MM.1S (cell line): Measurements from ENCODE around the gene PIP4K2A.
"Not testable (repeated sequence)": the region's sequence is repeated elsewhere in the genome, so short reads cannot be mapped to it uniquely, and the experiment has no call there.

Experiments used
- DNase-seq: peaks from one replicate; pipeline ENCODE4 v3.0.0-alpha.2; 2015
- H2AFZ ChIP-seq: fragments of 300-600 bp; sonication (generic); 2 replicates; pipeline ENCODE4 v1.6.0; 2016; ENCODE audit warnings: antibody characterized with exemption, low read length
- H3F3A ChIP-seq: fragments of 300-600 bp; sonication (generic); 2 replicates; pipeline ENCODE4 v1.6.1; 2016; ENCODE audit warnings: mild to moderate bottlenecking, antibody characterized with exemption, low read length, moderate library complexity, mixed read lengths; ENCODE audit not compliant: insufficient read depth
- H3K27ac ChIP-seq: fragments of 300-600 bp; sonication (generic); 2 replicates; pipeline ENCODE4 v1.5.1; 2016; ENCODE audit warnings: mild to moderate bottlenecking, low read length
- H3K27me3 ChIP-seq: fragments of 300-600 bp; sonication (generic); replicated peaks from 2 replicates; pipeline ENCODE4 v1.6.0; 2016; ENCODE audit warnings: low read length; ENCODE audit not compliant: insufficient read depth
- H3K36me3 ChIP-seq: fragments of 300-600 bp; sonication (generic); replicated peaks from 2 replicates; pipeline ENCODE4 v1.6.1; 2016; ENCODE audit warnings: mild to moderate bottlenecking, low read length, mixed read lengths; ENCODE audit not compliant: insufficient read depth
- H3K4me1 ChIP-seq: fragments of 300-600 bp; sonication (generic); 2 replicates; pipeline ENCODE4 v1.6.1; 2016; ENCODE audit warnings: low read length, mixed read lengths
- H3K4me2 ChIP-seq: fragments of 300-600 bp; sonication (generic); 2 replicates; pipeline ENCODE4 v1.6.0; 2016; ENCODE audit warnings: low read depth, low read length
- H3K4me3 ChIP-seq: fragments of 300-600 bp; sonication (generic); 2 replicates; pipeline ENCODE4 v1.5.1; 2016; ENCODE audit warnings: low read length, mixed read lengths
- H3K79me2 ChIP-seq: fragments of 300-600 bp; sonication (generic); 2 replicates; pipeline ENCODE4 v1.6.1; 2016; ENCODE audit warnings: mixed run types, low read length, mixed read lengths
- H3K9ac ChIP-seq: fragments of 300-600 bp; sonication (generic); 2 replicates; pipeline ENCODE4 v1.6.1; 2016; ENCODE audit warnings: low read length, mixed read lengths
- H3K9me2 ChIP-seq: fragments of 300-600 bp; sonication (generic); replicated peaks from 2 replicates; pipeline ENCODE4 v1.6.1; 2016; ENCODE audit warnings: mild to moderate bottlenecking, low read length, mixed read lengths; ENCODE audit not compliant: insufficient read depth
- H3K9me3 ChIP-seq: fragments of 300-600 bp; sonication (generic); replicated peaks from 2 replicates; pipeline ENCODE4 v1.6.1; 2016; ENCODE audit warnings: mild to moderate bottlenecking, low read length, mixed read lengths; ENCODE audit not compliant: insufficient read depth
- H4K20me1 ChIP-seq: fragments of 300-600 bp; sonication (generic); 2 replicates; pipeline ENCODE4 v1.6.1; 2016; ENCODE audit warnings: mild to moderate bottlenecking, low read length, moderate library complexity, mixed read lengths; ENCODE audit not compliant: insufficient read depth
- EZH2 ChIP-seq: fragments of 300-600 bp; sonication (generic); optimal IDR thresholded peaks from 2 replicates; pipeline ENCODE3; 2017; ENCODE audit warnings: low read depth, mild to moderate bottlenecking, antibody characterized with exemption, low read length, mixed read lengths
- EZH2phosphoT487 ChIP-seq: fragments of 300-600 bp; sonication (generic); IDR thresholded peaks from 2 replicates; pipeline ENCODE4 v1.6.1; 2018; ENCODE audit warnings: antibody characterized with exemption, low read length
- TF ChIP-seq, protein P1 (sequence below): fragments of 300-600 bp; sonication (generic); IDR thresholded peaks from 2 replicates; pipeline ENCODE4 v1.5.1; 2016; ENCODE audit warnings: antibody characterized with exemption, low read length, mixed read lengths

Gene PIP4K2A

DNA sequence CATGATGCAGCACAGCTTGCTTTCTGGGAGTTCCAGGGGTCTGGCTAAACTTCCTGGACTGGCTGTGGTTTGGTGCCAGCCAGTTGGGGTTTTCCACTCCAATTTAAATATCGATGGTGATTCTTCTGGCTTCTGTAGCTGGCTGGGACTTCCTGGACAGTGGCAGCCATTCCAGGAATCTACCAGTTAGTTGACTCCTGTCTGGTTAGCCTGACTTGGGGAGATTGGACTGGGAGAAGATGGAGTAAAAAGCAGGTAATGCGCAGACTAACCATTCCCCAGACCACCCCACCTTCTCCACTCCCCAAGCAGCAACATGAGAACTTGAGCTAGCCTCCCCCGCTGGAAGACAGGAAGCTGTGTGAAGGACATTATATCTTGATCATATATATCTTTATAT, 6.3 kb upstream of the PIP4K2A start:
- Histone ChIP-seq H3K79me2 (no peaks in the 10 kb centered on the region), H3K4me1 (0 out of 2 replicates have a peak, but pooled peaks cover 6% of the 10 kb centered on the region), H3K4me3 (no peak overlapping the region), H3K9ac (no peak overlapping the region), H3K27me3 (no peaks in the 10 kb centered on the region), H3K27ac (no peak overlapping the region), H4K20me1 (no peaks in the 10 kb centered on the region), H3K9me2 (no peaks in the 10 kb centered on the region), H3K9me3 (no peaks in the 10 kb centered on the region), H3K36me3 (no peaks in the 10 kb centered on the region), H2AFZ (no peak overlapping the region), H3F3A (no peaks in the 10 kb centered on the region), H3K4me2 (no peak overlapping the region)
- TF ChIP-seq EZH2 = no peak
- TF ChIP-seq EZH2phosphoT487 = no peak
- TF ChIP-seq, protein P1, sequence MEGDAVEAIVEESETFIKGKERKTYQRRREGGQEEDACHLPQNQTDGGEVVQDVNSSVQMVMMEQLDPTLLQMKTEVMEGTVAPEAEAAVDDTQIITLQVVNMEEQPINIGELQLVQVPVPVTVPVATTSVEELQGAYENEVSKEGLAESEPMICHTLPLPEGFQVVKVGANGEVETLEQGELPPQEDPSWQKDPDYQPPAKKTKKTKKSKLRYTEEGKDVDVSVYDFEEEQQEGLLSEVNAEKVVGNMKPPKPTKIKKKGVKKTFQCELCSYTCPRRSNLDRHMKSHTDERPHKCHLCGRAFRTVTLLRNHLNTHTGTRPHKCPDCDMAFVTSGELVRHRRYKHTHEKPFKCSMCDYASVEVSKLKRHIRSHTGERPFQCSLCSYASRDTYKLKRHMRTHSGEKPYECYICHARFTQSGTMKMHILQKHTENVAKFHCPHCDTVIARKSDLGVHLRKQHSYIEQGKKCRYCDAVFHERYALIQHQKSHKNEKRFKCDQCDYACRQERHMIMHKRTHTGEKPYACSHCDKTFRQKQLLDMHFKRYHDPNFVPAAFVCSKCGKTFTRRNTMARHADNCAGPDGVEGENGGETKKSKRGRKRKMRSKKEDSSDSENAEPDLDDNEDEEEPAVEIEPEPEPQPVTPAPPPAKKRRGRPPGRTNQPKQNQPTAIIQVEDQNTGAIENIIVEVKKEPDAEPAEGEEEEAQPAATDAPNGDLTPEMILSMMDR = no peak
- no peak for DNase-seq

DNA sequence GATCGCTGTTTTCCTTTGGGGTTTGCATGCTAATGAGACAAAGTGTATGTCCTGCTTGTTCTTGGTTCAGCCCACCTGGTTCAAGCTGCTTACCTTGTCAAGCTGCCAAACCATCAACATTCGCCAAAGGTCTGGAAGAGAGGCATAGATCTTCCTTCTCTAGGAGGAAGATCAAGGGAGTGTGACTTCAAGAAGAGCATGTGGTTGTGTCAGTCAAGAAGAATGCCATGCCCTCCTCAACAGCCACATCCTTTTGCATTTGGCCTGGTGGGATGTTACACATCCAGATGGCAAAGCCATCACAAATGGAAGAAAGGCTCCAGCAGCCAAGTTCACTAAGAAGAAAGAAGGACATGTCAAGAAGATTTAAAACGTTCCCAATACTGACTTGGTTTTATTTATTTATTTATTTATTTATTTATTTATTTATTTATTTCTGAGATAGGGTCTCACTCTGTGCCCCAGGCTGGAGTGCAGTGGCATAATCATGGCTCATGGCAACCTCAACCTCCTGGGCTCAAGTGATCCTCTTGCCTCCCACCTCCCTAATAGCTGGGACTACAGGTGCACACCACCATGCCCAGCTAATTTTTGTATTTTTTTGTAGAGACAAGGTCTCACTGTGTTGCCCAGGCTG, 5.1 kb upstream of the PIP4K2A start:
- Histone ChIP-seq H3K4me2 (no peak overlapping the region), H3K27me3 (no peaks in the 10 kb centered on the region), H3K79me2 (no peaks in the 10 kb centered on the region), H3K36me3 (no peaks in the 10 kb centered on the region), H3K4me3 (no peak overlapping the region), H3K9ac (no peak overlapping the region), H3F3A (no peaks in the 10 kb centered on the region), H3K27ac (no peak overlapping the region), H2AFZ (no peak overlapping the region), H3K9me3 (no peaks in the 10 kb centered on the region), H3K4me1 (0 out of 2 replicates have a peak, but pooled peaks cover 11% of the 10 kb centered on the region), H4K20me1 (no peaks in the 10 kb centered on the region), H3K9me2 (no peaks in the 10 kb centered on the region)
- TF ChIP-seq EZH2phosphoT487 (no peak), EZH2 (no peak)
- TF ChIP-seq, protein P1 = no peak
- DNase-seq = no peak

DNA sequence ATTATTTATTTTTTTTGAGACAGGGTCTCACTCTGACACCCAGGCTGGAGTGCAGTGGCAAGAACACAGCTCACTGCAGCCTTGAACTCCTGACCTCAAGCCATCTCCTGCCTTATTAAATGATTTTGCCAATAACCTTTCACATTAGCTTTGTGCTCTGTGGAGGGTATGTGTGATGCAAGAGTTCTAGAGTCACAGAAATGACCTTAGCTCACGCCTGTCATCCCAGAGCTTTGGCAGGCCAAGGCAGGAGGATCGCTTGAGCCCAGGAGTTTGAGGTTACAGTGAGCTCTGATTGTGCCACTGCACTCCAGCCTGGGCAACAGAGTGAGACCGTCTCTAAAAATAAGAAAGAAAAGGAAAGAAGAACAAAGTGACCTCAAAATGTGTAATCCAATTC, 4.3 kb upstream of the PIP4K2A start:
- not testable (repeated sequence) for H3K9me2 ChIP-seq, H2AFZ ChIP-seq, H3K9ac ChIP-seq, H3K27ac ChIP-seq, H4K20me1 ChIP-seq, H3K27me3 ChIP-seq, H3F3A ChIP-seq, H3K4me2 ChIP-seq, H3K9me3 ChIP-seq, H3K36me3 ChIP-seq, H3K79me2 ChIP-seq, DNase-seq, H3K4me3 ChIP-seq
- H3K4me1 ChIP-seq = 0 out of 2 replicates have a peak, but pooled peaks cover 11% of the 10 kb centered on the region

DNA sequence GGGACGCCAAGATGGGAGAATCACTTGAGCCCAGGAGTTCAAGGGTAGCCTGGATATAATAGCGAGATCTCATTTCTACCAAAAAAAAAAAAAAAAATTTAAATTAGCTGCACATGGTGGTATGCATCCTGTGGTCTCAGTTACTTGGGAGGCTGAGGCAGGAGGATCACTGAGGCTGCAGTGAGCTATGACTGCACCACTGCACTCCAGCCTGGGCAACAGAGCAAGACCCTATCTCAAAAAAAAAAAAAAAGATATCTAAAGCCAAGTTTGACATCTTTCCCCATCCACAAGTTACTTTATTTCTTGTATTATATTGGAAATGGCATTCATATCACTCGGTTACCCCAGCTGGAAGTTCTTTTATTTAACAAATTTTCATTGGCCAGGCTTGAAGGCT, 3.4 kb upstream of the PIP4K2A start:
- Histone ChIP-seq H3F3A (no peaks in the 10 kb centered on the region), H3K9me2 (no peaks in the 10 kb centered on the region), H3K9ac (no peak overlapping the region), H3K4me3 (no peak overlapping the region), H2AFZ (no peak overlapping the region), H3K4me2 (no peak overlapping the region), H4K20me1 (no peaks in the 10 kb centered on the region), H3K79me2 (peaks cover 14% of the 10 kb centered on the region), H3K27me3 (no peaks in the 10 kb centered on the region), H3K27ac (no peak overlapping the region), H3K36me3 (no peaks in the 10 kb centered on the region), H3K4me1 (0 out of 2 replicates have a peak, but pooled peaks cover 7% of the 10 kb centered on the region), H3K9me3 (no peaks in the 10 kb centered on the region)
- TF ChIP-seq, protein P1 = no peak
- no peak for TF ChIP-seq EZH2phosphoT487
- TF ChIP-seq EZH2 = no peak
- no peak for DNase-seq
